Neural progenitor cell (in vitro differentiated cells): ENCODE data around the gene LTBP1.

Experiments
- CTCF ChIP-seq: fragments of 200-600 bp; sonication (generic); IDR thresholded peaks from 2 replicates; pipeline ENCODE4 v1.5.1; 2017; ENCODE audit warnings: antibody characterized with exemption, mild to moderate bottlenecking
- EZH2 ChIP-seq: fragments of 200-600 bp; sonication (generic); IDR thresholded peaks from 2 replicates; pipeline ENCODE4 v1.6.1; 2017; ENCODE audit warnings: antibody characterized with exemption, mild to moderate bottlenecking, moderate library complexity

- TF ChIP-seq CTCF: no peak
- TF ChIP-seq EZH2: no peak
These were observed 41.5 kb upstream of the LTBP1 start for GRCh38 chr2:32905270-32905669.
